Hepatocyte (in vitro differentiated cells): ENCODE results near the gene GP5.

Experiments
- CTCF ChIP-seq: fragments of 200-600 bp; sonication (generic); IDR thresholded peaks from 2 replicates; pipeline ENCODE4 v1.5.1; 2016; ENCODE audit warnings: antibody characterized with exemption, mild to moderate bottlenecking; ENCODE audit not compliant: poor library complexity
- EZH2phosphoT487 ChIP-seq: fragments of 200-600 bp; sonication (generic); IDR thresholded peaks from one replicate; pipeline ENCODE4 v1.6.1; 2018; ENCODE audit warnings: antibody characterized with exemption, mild to moderate bottlenecking, low read depth, moderate library complexity; ENCODE audit not compliant: unreplicated experiment, severe bottlenecking

GRCh38 chr3:194446172-194446571 is 47.1 kb upstream of the GP5 start:
- TF ChIP-seq CTCF (no peak), EZH2phosphoT487 (no peak)
